ENCODE measurements around the gene TMEM132A. TPM values are rescaled to one million over a fixed set of nuclear protein-coding genes. Genes with fewer than 3 reads are reported as not detected.

The TMEM132A gene
- total RNA-seq, 6 experiments from 2014 or later = 0.76 to 4.2 (median 1.7) TPM

DNA sequence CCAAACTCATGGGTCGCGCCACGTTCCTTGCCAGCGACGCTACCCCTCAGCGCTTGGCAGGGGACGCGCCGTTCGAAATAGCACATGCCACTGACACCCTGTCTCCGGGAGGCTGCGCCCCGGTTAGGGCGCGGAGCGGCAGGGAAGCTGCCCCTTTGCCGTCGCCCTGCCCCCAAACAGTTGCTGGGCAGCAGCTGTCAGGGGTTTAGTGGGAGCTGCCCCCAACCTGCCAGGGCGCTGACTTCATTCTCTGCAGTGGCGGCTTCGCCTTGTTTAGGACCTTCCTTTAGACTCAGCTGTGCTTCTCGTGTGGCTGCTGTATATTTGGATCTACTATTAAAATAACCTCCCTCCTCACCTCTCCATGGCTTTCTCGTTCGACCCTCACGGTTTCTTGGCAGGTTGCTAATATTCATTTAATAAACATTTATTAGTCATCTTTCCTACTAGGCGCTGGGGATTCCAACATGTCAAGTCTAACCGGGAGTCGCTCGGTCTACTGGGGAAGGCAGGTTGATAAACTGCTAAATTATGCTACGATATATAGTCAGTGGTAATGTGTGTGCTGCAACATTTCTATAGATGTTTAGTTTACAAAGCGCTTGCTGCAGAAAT lies 9.5 kb upstream of the TMEM132A start:
- ATAC-seq (peak; percentile 27 to 47 (median 46)), DNase-seq (peak in 1 of 3 donors; percentile 64)
- TF ChIP-seq, protein P1, sequence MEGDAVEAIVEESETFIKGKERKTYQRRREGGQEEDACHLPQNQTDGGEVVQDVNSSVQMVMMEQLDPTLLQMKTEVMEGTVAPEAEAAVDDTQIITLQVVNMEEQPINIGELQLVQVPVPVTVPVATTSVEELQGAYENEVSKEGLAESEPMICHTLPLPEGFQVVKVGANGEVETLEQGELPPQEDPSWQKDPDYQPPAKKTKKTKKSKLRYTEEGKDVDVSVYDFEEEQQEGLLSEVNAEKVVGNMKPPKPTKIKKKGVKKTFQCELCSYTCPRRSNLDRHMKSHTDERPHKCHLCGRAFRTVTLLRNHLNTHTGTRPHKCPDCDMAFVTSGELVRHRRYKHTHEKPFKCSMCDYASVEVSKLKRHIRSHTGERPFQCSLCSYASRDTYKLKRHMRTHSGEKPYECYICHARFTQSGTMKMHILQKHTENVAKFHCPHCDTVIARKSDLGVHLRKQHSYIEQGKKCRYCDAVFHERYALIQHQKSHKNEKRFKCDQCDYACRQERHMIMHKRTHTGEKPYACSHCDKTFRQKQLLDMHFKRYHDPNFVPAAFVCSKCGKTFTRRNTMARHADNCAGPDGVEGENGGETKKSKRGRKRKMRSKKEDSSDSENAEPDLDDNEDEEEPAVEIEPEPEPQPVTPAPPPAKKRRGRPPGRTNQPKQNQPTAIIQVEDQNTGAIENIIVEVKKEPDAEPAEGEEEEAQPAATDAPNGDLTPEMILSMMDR (IDR thresholded peaks at IDR 0.05) = no peak
- no peak for TF ChIP-seq POLR2A (IDR thresholded peaks at IDR 0.05)
- peaks cover 0 to 12% (median 0%) of the 10 kb centered on the region in 4 donors for H3K4me1 ChIP-seq
- no peaks in the 10 kb centered on the region for H3K27me3 ChIP-seq
- intact Hi-C loops (cut with DNase I) = no loop called here
- H3K36me3 ChIP-seq = peaks cover 0 to 2% (median 0%) of the 10 kb centered on the region in 4 donors
- no peaks in the 10 kb centered on the region for H3K9me3 ChIP-seq
- 12% methylated on average over 20 of the region's 31 CpGs for WGBS (ENCODE audit: insufficient coverage, low coverage, low lambda C conversion rate, missing lambda C conversion rate)
- peak overlapping the region; percentile 78 to 89 (median 79) for H3K27ac ChIP-seq
- H3K4me3 ChIP-seq = peak overlapping the region; percentile 84 to 93 (median 86)

GRCh38 chr11:60915248-60915914 lies 8.9 kb upstream of the TMEM132A start:
- 36% methylated on average over 16 of the region's 17 CpGs for WGBS (ENCODE audit: insufficient coverage, low coverage, low lambda C conversion rate, missing lambda C conversion rate)
- TF ChIP-seq, protein P1 (IDR thresholded peaks at IDR 0.05) = peak in 2 of 4 donors; percentile 12 to 19
- TF ChIP-seq POLR2A (IDR thresholded peaks at IDR 0.05) = no peak
- Histone ChIP-seq H3K4me1 (peaks cover 0 to 12% (median 0%) of the 10 kb centered on the region in 4 donors), H3K27me3 (no peaks in the 10 kb centered on the region), H3K27ac (no peak overlapping the region), H3K36me3 (peaks cover 0 to 9% (median 1%) of the 10 kb centered on the region in 4 donors), H3K4me3 (peak overlapping the region; percentile 84 to 93 (median 86)), H3K9me3 (no peaks in the 10 kb centered on the region)
- ATAC-seq (peak; percentile 3 to 19 (median 10)), DNase-seq (no peak)
- intact Hi-C loops (cut with DNase I) = no loop called here

GRCh38 chr11:60916669-60917206 lies 7.5 kb upstream of the TMEM132A start:
- TF ChIP-seq, protein P1 (IDR thresholded peaks at IDR 0.05) = no peak
- TF ChIP-seq POLR2A (IDR thresholded peaks at IDR 0.05) = no peak
- no peak for DNase-seq
- H3K27ac ChIP-seq = no peak overlapping the region

GRCh38 chr11:60917267-60917666 lies 7.0 kb upstream of the TMEM132A start:
- ATAC-seq (no peak), DNase-seq (no peak)
- intact Hi-C loops (cut with DNase I) = no loop called here
- Histone ChIP-seq H3K27me3 (no peaks in the 10 kb centered on the region), H3K4me1 (peaks cover 0 to 12% (median 0%) of the 10 kb centered on the region in 4 donors), H3K36me3 (peaks cover 0 to 26% (median 14%) of the 10 kb centered on the region in 4 donors), H3K4me3 (no peak overlapping the region), H3K9me3 (no peaks in the 10 kb centered on the region), H3K27ac (no peak overlapping the region)
- WGBS (ENCODE audit: insufficient coverage, low coverage, low lambda C conversion rate, missing lambda C conversion rate) = 100% methylated on average over 1 of the region's 1 CpG
- TF ChIP-seq, protein P1 (IDR thresholded peaks at IDR 0.05) = no peak
- no peak for TF ChIP-seq POLR2A (IDR thresholded peaks at IDR 0.05)

More at GRCh38 chr11:60916669-60917206, 7.5 kb upstream of the TMEM132A start:
- WGBS (ENCODE audit: insufficient coverage, low coverage, low lambda C conversion rate, missing lambda C conversion rate) = 80% methylated on average over 3 of the region's 3 CpGs
- intact Hi-C loops (cut with DNase I) = no loop called here
- no peak overlapping the region for H3K4me3 ChIP-seq
- H3K4me1 ChIP-seq = peaks cover 0 to 12% (median 0%) of the 10 kb centered on the region in 4 donors
- H3K27me3 ChIP-seq = no peaks in the 10 kb centered on the region
- no peaks in the 10 kb centered on the region for H3K9me3 ChIP-seq
- ATAC-seq = no peak
- H3K36me3 ChIP-seq = peaks cover 0 to 22% (median 11%) of the 10 kb centered on the region in 4 donors
